Trophoblast cell (in vitro differentiated cells and primary cell): ENCODE data around the gene CRYGN.

ENCODE experiments used
- DNase-seq, 2 donors: peaks; one replicate each; pipeline ENCODE4 v3.0.0-alpha.2; 2016
- H2AFZ ChIP-seq: 2 replicates; pipeline ENCODE4 v1.6.1; 2013; ENCODE audit warnings: low read length, moderate library complexity, mild to moderate bottlenecking; ENCODE audit not compliant: insufficient read depth, poor library complexity
- H2AK5ac ChIP-seq: 2 replicates; pipeline ENCODE4 v1.6.1; 2013; ENCODE audit warnings: mild to moderate bottlenecking, low read length
- H2BK120ac ChIP-seq: 2 replicates; pipeline ENCODE4 v1.6.1; 2013; ENCODE audit warnings: low read length, mild to moderate bottlenecking, moderate library complexity; ENCODE audit not compliant: insufficient read depth, poor library complexity
- H2BK12ac ChIP-seq: 2 replicates; pipeline ENCODE4 v1.6.1; 2013; ENCODE audit warnings: mild to moderate bottlenecking, low read length, moderate library complexity
- H2BK5ac ChIP-seq: 2 replicates; pipeline ENCODE4 v1.6.1; 2013; ENCODE audit warnings: low read length, low read depth, moderate library complexity, mild to moderate bottlenecking; ENCODE audit not compliant: poor library complexity
- H3K14ac ChIP-seq: 2 replicates; pipeline ENCODE4 v1.6.1; 2013; ENCODE audit warnings: mild to moderate bottlenecking, low read length
- H3K18ac ChIP-seq: 2 replicates; pipeline ENCODE4 v1.6.1; 2013; ENCODE audit warnings: mild to moderate bottlenecking, low read length
- H3K23ac ChIP-seq: 2 replicates; pipeline ENCODE4 v1.6.1; 2013; ENCODE audit warnings: low read length
- H3K27ac ChIP-seq: 2 replicates; pipeline ENCODE4 v1.5.1; 2013; ENCODE audit warnings: low read depth, mild to moderate bottlenecking, inconsistent platforms, low read length, moderate library complexity
- H3K27me3 ChIP-seq: 2 replicates; pipeline ENCODE4 v1.6.1; 2013; ENCODE audit warnings: inconsistent platforms, mild to moderate bottlenecking, low read length, moderate library complexity; ENCODE audit not compliant: insufficient read depth
- H3K36me3 ChIP-seq, 2 experiments: 1 replicate in 1 of 2; 2 replicates in 1 of 2; pipeline ENCODE4 v1.6.1; 2013; ENCODE audit warnings: low read length in 2 of 2, mild to moderate bottlenecking in 2 of 2, moderate library complexity in 1 of 2; ENCODE audit not compliant: insufficient read depth in 2 of 2, control insufficient read depth in 1 of 2
- H3K4ac ChIP-seq: 2 replicates; pipeline ENCODE4 v1.6.1; 2013; ENCODE audit warnings: low read depth, mild to moderate bottlenecking, low read length, moderate library complexity
- H3K4me1 ChIP-seq, 2 experiments: 1 replicate in 1 of 2; 2 replicates in 1 of 2; pipeline ENCODE4 v1.6.1; 2013; ENCODE audit warnings: low read length in 2 of 2, mild to moderate bottlenecking in 2 of 2, moderate library complexity in 1 of 2; ENCODE audit not compliant: insufficient read depth in 2 of 2, control insufficient read depth in 1 of 2
- H3K4me2 ChIP-seq: 2 replicates; pipeline ENCODE4 v1.6.1; 2013; ENCODE audit warnings: inconsistent platforms, mild to moderate bottlenecking, low read length, moderate library complexity
- H3K4me3 ChIP-seq: 2 replicates; pipeline ENCODE4 v1.5.1; 2013; ENCODE audit warnings: mild to moderate bottlenecking, low read depth, low read length, inconsistent platforms
- H3K79me1 ChIP-seq: one replicate; pipeline ENCODE4 v1.6.1; 2013; ENCODE audit warnings: low read length
- H3K79me2 ChIP-seq: 2 replicates; pipeline ENCODE4 v1.6.1; 2013; ENCODE audit warnings: low read length, mild to moderate bottlenecking; ENCODE audit not compliant: control insufficient read depth, insufficient read depth, poor library complexity
- H3K9ac ChIP-seq: 2 replicates; pipeline ENCODE4 v1.6.1; 2013; ENCODE audit warnings: mild to moderate bottlenecking, low read length
- H3K9me3 ChIP-seq: 2 replicates; pipeline ENCODE4 v1.6.1; 2013; ENCODE audit warnings: low read depth, mild to moderate bottlenecking, control low read depth, inconsistent platforms, low read length; ENCODE audit not compliant: insufficient read depth
- H4K12ac ChIP-seq: 2 replicates; pipeline ENCODE4 v1.6.1; 2013; ENCODE audit warnings: low read depth, mild to moderate bottlenecking, low read length, moderate library complexity
- H4K8ac ChIP-seq: 2 replicates; pipeline ENCODE4 v1.6.1; 2013; ENCODE audit warnings: low read depth, mild to moderate bottlenecking, low read length, moderate library complexity
- H4K91ac ChIP-seq: one replicate; pipeline ENCODE4 v1.6.1; 2013; ENCODE audit warnings: low read depth, mild to moderate bottlenecking, low read length, moderate library complexity
- WGBS: extraction: QIAGEN DNeasy Blood & Tissue Kit; methylation state at CpG from one replicate; pipeline ENCODE4 v1.1.7; 2013; ENCODE audit warnings: missing lambda C conversion rate; ENCODE audit not compliant: insufficient read length, insufficient coverage; ENCODE audit errors: extremely low coverage; 5-methylcytosine and 5-hydroxymethylcytosine counted together

Gene CRYGN

GRCh38 chr7:151408498-151408838 is 31.5 kb downstream of the CRYGN start:
- H3K36me3 ChIP-seq = peaks cover 0 to 4% of the 10 kb centered on the region in 2 experiments
- H3K4me1 ChIP-seq = peaks cover 20 to 24% of the 10 kb centered on the region in 2 experiments
- H3K4me3 ChIP-seq = peak overlapping the region; percentile 29
- no peak overlapping the region for H3K4ac ChIP-seq
- H3K79me1 ChIP-seq = peaks cover 11% of the 10 kb centered on the region
- H3K4me2 ChIP-seq = peak overlapping the region; percentile 69
- no peak overlapping the region for H2BK5ac ChIP-seq
- H3K79me2 ChIP-seq = peaks cover 12% of the 10 kb centered on the region
- H2BK12ac ChIP-seq = no peak overlapping the region
- H2AFZ ChIP-seq = peak overlapping the region; percentile 20
- no peak overlapping the region for H2BK120ac ChIP-seq
- no peak overlapping the region for H3K14ac ChIP-seq
- no peak overlapping the region for H3K23ac ChIP-seq
- DNase-seq = no peak
- no CpG with 5 or more reads among the region's 7 CpGs for WGBS
- H4K12ac ChIP-seq = no peak overlapping the region
- H2AK5ac ChIP-seq = no peak overlapping the region
- no peak overlapping the region for H4K91ac ChIP-seq
- H4K8ac ChIP-seq = no peak overlapping the region
- H3K27ac ChIP-seq = no peak overlapping the region
- H3K9me3 ChIP-seq = no peaks in the 10 kb centered on the region
- H3K9ac ChIP-seq = no peak overlapping the region
- H3K18ac ChIP-seq = no peak overlapping the region
- no peaks in the 10 kb centered on the region for H3K27me3 ChIP-seq

GRCh38 chr7:151406886-151407583 is 32.9 kb downstream of the CRYGN start:
- H2BK120ac ChIP-seq = no peak overlapping the region
- H3K4me3 ChIP-seq = no peak overlapping the region
- no peaks in the 10 kb centered on the region for H3K9me3 ChIP-seq
- H2BK12ac ChIP-seq = no peak overlapping the region
- H3K18ac ChIP-seq = no peak overlapping the region
- no peak overlapping the region for H2AFZ ChIP-seq
- H3K4me1 ChIP-seq = peaks cover 20 to 24% of the 10 kb centered on the region in 2 experiments
- no peak overlapping the region for H4K8ac ChIP-seq
- H4K91ac ChIP-seq = no peak overlapping the region
- no CpG with 5 or more reads among the region's 9 CpGs for WGBS
- H3K36me3 ChIP-seq = peaks cover 0 to 4% of the 10 kb centered on the region in 2 experiments
- H3K4ac ChIP-seq = no peak overlapping the region
- H2AK5ac ChIP-seq = no peak overlapping the region
- no peak for DNase-seq
- no peak overlapping the region for H3K14ac ChIP-seq
- H2BK5ac ChIP-seq = no peak overlapping the region
- H4K12ac ChIP-seq = no peak overlapping the region
- H3K79me1 ChIP-seq = peaks cover 11% of the 10 kb centered on the region
- no peak overlapping the region for H3K27ac ChIP-seq
- no peak overlapping the region for H3K9ac ChIP-seq
- no peaks in the 10 kb centered on the region for H3K27me3 ChIP-seq
- H3K4me2 ChIP-seq = no peak overlapping the region
- peaks cover 12% of the 10 kb centered on the region for H3K79me2 ChIP-seq
- H3K23ac ChIP-seq = no peak overlapping the region

GRCh38 chr7:151406051-151406875 is 33.7 kb downstream of the CRYGN start:
- H3K23ac ChIP-seq = no peak overlapping the region
- no peak overlapping the region for H4K12ac ChIP-seq
- peaks cover 20 to 24% of the 10 kb centered on the region in 2 experiments for H3K4me1 ChIP-seq
- H3K14ac ChIP-seq = no peak overlapping the region
- no peak overlapping the region for H3K18ac ChIP-seq
- H4K8ac ChIP-seq = no peak overlapping the region
- H2AFZ ChIP-seq = no peak overlapping the region
- H3K27me3 ChIP-seq = no peaks in the 10 kb centered on the region
- H2AK5ac ChIP-seq = no peak overlapping the region
- H2BK120ac ChIP-seq = no peak overlapping the region
- no peak for DNase-seq
- H3K4me2 ChIP-seq = no peak overlapping the region
- whole genome bisulfite sequencing = no CpG with 5 or more reads among the region's 24 CpGs
- H3K9me3 ChIP-seq = no peaks in the 10 kb centered on the region
- no peak overlapping the region for H3K27ac ChIP-seq
- peaks cover 11% of the 10 kb centered on the region for H3K79me1 ChIP-seq
- H3K4ac ChIP-seq = no peak overlapping the region
- peaks cover 0 to 4% of the 10 kb centered on the region in 2 experiments for H3K36me3 ChIP-seq
- H2BK12ac ChIP-seq = no peak overlapping the region
- no peak overlapping the region for H3K9ac ChIP-seq
- no peak overlapping the region for H4K91ac ChIP-seq
- H3K79me2 ChIP-seq = peaks cover 12% of the 10 kb centered on the region
- H3K4me3 ChIP-seq = no peak overlapping the region
- no peak overlapping the region for H2BK5ac ChIP-seq

- H3K4me2 ChIP-seq = no peak overlapping the region
- H3K79me1 ChIP-seq = peaks cover 11% of the 10 kb centered on the region
- no peak overlapping the region for H3K4me3 ChIP-seq
- no peak overlapping the region for H4K91ac ChIP-seq
- no peak for DNase-seq
- no peak overlapping the region for H2BK120ac ChIP-seq
- H4K12ac ChIP-seq = no peak overlapping the region
- H2AK5ac ChIP-seq = no peak overlapping the region
- H3K18ac ChIP-seq = no peak overlapping the region
- no peak overlapping the region for H2AFZ ChIP-seq
- H3K27ac ChIP-seq = no peak overlapping the region
- peaks cover 0 to 4% of the 10 kb centered on the region in 2 experiments for H3K36me3 ChIP-seq
- H3K14ac ChIP-seq = no peak overlapping the region
- peaks cover 20 to 21% of the 10 kb centered on the region in 2 experiments for H3K4me1 ChIP-seq
- H2BK12ac ChIP-seq = no peak overlapping the region
- WGBS = no CpG with 5 or more reads among the region's 10 CpGs
- H3K4ac ChIP-seq = no peak overlapping the region
- H2BK5ac ChIP-seq = no peak overlapping the region
- H3K27me3 ChIP-seq = no peaks in the 10 kb centered on the region
- H3K9ac ChIP-seq = no peak overlapping the region
- H3K9me3 ChIP-seq = no peaks in the 10 kb centered on the region
- no peak overlapping the region for H4K8ac ChIP-seq
- H3K23ac ChIP-seq = no peak overlapping the region
- peaks cover 12% of the 10 kb centered on the region for H3K79me2 ChIP-seq
These were observed 34.4 kb downstream of the CRYGN start for GRCh38 chr7:151405588-151405987.
